Measurements from ENCODE around the gene MSRB3.

- no peak for TF ChIP-seq TAF1 (IDR thresholded peaks at IDR 0.05; ENCODE audit: borderline replicate concordance, insufficient read depth, low read length)
- TF ChIP-seq POLR2AphosphoS5 (IDR thresholded peaks at IDR 0.05; ENCODE audit: low read depth, low read length), result no peak
- TF ChIP-seq SIN3A (IDR thresholded peaks at IDR 0.05; ENCODE audit: borderline replicate concordance, insufficient read depth, low read length), result no peak
These were observed 141.0 kb downstream of the MSRB3 start for GRCh38 chr12:65419284-65420072.
